T1000 (cell line): ENCODE results near the gene LRRC63.
"Not testable (repeated sequence)": the region's sequence is repeated elsewhere in the genome, so short reads cannot be mapped to it uniquely, and the experiment has no call there.

ENCODE experiments used
- DNase-seq: peaks from one replicate; lab custom pipeline; 2025; ENCODE audit warnings: mixed read lengths; lab: John Stamatoyannopoulos, UW

The LRRC63 gene

GRCh38 chr13:46181840-46182490 lies 29.8 kb upstream of the LRRC63 start, which contains the start of gene LCP1:
TSS of gene LCP1 (minus strand) at chr13:46182177. CDS start at chr13:46159662, 22,515 bp downstream.
- no peak for DNase-seq

GRCh38 chr13:46182491-46182877 lies 29.2 kb upstream of the LRRC63 start:
- DNase-seq, result no peak

GRCh38 chr13:46183018-46183946 lies 28.4 kb upstream of the LRRC63 start:
- DNase-seq, result no peak

GRCh38 chr13:46184277-46184699 lies 27.4 kb upstream of the LRRC63 start:
- no peak for DNase-seq

- no peak for DNase-seq
Measured at GRCh38 chr13:46185634-46186033, 26.1 kb upstream of the LRRC63 start.

- no peak for DNase-seq
Measured at GRCh38 chr13:46192412-46192811, 19.3 kb upstream of the LRRC63 start.

- DNase-seq, result no peak
Measured at GRCh38 chr13:46195016-46195415, 16.7 kb upstream of the LRRC63 start.

GRCh38 chr13:46197299-46198048 lies 14.3 kb upstream of the LRRC63 start:
- no peak for DNase-seq

GRCh38 chr13:46198696-46199193 lies 13.0 kb upstream of the LRRC63 start:
- no peak for DNase-seq

- no peak for DNase-seq
Measured at GRCh38 chr13:46202188-46202795, 9.4 kb upstream of the LRRC63 start.

- no peak for DNase-seq
Measured at GRCh38 chr13:46202966-46203365, 8.8 kb upstream of the LRRC63 start.

GRCh38 chr13:46206143-46206542 lies 5.6 kb upstream of the LRRC63 start:
- DNase-seq, result no peak

- DNase-seq, result no peak
Measured at GRCh38 chr13:46207828-46208227, 3.9 kb upstream of the LRRC63 start.

GRCh38 chr13:46210362-46211083 lies 1.2 kb upstream of the LRRC63 start:
- DNase-seq, result no peak

- no peak for DNase-seq
Measured at GRCh38 chr13:46211116-46211482, 629 bp upstream of the LRRC63 start.

- no peak for DNase-seq
Measured at GRCh38 chr13:46213242-46213641, 1.5 kb downstream of the LRRC63 start.

- not testable (repeated sequence) for DNase-seq
Measured at GRCh38 chr13:46214741-46215140, 3.0 kb downstream of the LRRC63 start.

- DNase-seq, result not testable (repeated sequence)
Measured at GRCh38 chr13:46220234-46220633, 8.5 kb downstream of the LRRC63 start.

- DNase-seq, result no peak
Measured at GRCh38 chr13:46229251-46229650, 17.5 kb downstream of the LRRC63 start.

GRCh38 chr13:46232281-46232680 lies 20.6 kb downstream of the LRRC63 start:
- DNase-seq, result no peak

- no peak for DNase-seq
Measured at GRCh38 chr13:46235286-46235685, 23.6 kb downstream of the LRRC63 start.
